ENCODE measurements around the gene MORC3. TPM values are rescaled to one million over a fixed set of nuclear protein-coding genes. Genes with fewer than 3 reads are reported as not detected.
A peak's percentile ranks its signal among the peaks of the same experiment; 100 is the strongest.
"Not testable (repeated sequence)": the region's sequence is repeated elsewhere in the genome, so short reads cannot be mapped to it uniquely, and the experiment has no call there.

The MORC3 gene, protein sequence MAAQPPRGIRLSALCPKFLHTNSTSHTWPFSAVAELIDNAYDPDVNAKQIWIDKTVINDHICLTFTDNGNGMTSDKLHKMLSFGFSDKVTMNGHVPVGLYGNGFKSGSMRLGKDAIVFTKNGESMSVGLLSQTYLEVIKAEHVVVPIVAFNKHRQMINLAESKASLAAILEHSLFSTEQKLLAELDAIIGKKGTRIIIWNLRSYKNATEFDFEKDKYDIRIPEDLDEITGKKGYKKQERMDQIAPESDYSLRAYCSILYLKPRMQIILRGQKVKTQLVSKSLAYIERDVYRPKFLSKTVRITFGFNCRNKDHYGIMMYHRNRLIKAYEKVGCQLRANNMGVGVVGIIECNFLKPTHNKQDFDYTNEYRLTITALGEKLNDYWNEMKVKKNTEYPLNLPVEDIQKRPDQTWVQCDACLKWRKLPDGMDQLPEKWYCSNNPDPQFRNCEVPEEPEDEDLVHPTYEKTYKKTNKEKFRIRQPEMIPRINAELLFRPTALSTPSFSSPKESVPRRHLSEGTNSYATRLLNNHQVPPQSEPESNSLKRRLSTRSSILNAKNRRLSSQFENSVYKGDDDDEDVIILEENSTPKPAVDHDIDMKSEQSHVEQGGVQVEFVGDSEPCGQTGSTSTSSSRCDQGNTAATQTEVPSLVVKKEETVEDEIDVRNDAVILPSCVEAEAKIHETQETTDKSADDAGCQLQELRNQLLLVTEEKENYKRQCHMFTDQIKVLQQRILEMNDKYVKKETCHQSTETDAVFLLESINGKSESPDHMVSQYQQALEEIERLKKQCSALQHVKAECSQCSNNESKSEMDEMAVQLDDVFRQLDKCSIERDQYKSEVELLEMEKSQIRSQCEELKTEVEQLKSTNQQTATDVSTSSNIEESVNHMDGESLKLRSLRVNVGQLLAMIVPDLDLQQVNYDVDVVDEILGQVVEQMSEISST
- 16.2 and 17.2 TPM in 2 replicates for total RNA-seq (2012; rRNA removed)

DNA sequence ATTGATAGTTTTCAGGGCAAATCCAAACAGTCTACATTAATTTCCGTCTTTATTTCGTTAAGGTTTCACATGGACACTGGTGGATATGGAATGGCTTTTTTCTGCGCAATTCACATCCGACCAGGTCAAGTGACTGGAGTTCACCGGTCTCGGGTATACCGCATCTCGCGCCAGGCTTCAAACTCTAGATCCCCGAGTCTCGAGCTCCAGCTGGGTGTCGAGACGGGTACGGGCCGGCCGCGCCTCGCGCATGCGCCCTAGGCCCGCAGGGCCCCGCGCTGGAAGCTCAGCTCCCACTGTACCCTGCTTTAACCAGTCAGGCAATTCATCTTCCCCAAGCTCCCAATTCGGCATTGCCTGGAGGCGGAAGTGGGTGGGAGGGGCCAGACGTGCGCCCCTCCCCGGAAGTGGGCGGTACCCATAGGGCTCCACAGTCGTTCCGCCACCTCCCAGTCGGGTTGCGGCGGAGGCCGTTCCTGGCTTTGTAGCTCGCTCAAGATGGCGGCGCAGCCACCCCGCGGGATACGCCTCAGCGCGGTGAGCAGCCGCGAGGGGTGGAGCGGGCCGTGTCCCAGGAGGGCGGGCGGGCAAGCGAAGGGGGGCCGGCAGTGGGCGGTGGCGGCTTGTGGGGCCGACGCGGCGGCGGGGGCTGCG, at the start of gene MORC3:
TSS of gene MORC3 (plus strand) at position 431 of the 654 bp plus-strand sequence. CDS start at position 499, 68 bp downstream.
- peak within 1 kb of the TSS; percentile 76 for H3K4me3 ChIP-seq (ENCODE audit: low read length)
- peaks cover 21% of the 10 kb centered on the region for H3K4me1 ChIP-seq (ENCODE audit: control insufficient read depth, insufficient read depth, low read length)
- no peaks in the 10 kb centered on the region for H3K27me3 ChIP-seq (ENCODE audit: control insufficient read depth, insufficient read depth, low read length)
- no peaks in the 10 kb centered on the region for H3K36me3 ChIP-seq (ENCODE audit: insufficient read depth, low read length)
- peak within 1 kb of the TSS; percentile 89 for H3K4me2 ChIP-seq (ENCODE audit: low read length)
- peak within 1 kb of the TSS; percentile 86 for H3K9ac ChIP-seq (ENCODE audit: low read depth, low read length)
- no peaks in the 10 kb centered on the region for H3K9me3 ChIP-seq (replicated peaks; ENCODE audit: low read length)

DNA sequence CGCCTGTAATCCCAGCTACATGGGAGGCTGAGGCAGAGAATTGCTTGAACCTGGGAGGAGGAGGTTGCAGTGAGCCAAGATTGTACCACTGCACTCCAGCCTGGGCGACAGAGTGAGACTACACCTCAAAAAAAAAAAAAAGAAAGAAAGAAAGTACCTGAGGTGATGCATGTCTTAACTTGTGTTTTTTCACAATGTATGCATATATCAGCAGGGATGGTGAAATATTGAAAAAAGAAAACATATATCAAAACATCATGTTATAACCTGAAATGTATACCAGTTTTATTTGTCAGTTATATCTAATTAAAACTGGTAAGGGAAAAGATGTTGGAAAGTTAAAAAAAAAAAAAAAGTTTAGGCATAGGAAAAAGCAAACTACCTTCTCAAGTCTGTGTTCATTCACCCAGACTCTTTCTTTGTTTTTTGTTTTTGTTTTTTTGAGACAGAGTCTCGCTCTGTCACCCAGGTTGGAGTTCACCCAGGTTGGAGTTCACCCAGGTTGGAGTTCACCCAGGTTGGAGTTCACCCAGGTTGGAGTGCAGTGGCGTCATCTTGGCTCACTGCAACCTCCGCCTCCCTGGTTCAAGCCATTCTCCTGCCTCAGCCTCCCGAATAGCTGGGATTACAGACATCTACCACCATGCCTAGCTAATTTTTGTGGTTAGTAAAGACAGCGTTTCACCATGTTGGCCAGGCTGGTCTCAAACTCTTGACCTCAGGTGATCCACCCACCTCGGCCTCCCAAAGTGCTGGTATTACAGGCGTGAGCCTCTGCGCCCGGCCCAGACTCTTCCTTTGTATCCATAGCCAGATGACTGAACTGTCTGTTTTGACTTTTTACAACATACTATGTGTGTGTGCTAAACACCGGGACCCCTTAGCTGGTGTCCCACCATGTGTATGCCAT, 49.0 kb upstream of the MORC3 start:
- not testable (repeated sequence) for H3K27me3 ChIP-seq (ENCODE audit: control insufficient read depth, insufficient read depth, low read length); H3K9ac ChIP-seq (ENCODE audit: low read depth, low read length); H3K4me1 ChIP-seq (ENCODE audit: control insufficient read depth, insufficient read depth, low read length); H3K9me3 ChIP-seq (replicated peaks; ENCODE audit: low read length); H3K4me2 ChIP-seq (ENCODE audit: low read length); H3K36me3 ChIP-seq (ENCODE audit: insufficient read depth, low read length); H3K4me3 ChIP-seq (ENCODE audit: low read length)

DNA sequence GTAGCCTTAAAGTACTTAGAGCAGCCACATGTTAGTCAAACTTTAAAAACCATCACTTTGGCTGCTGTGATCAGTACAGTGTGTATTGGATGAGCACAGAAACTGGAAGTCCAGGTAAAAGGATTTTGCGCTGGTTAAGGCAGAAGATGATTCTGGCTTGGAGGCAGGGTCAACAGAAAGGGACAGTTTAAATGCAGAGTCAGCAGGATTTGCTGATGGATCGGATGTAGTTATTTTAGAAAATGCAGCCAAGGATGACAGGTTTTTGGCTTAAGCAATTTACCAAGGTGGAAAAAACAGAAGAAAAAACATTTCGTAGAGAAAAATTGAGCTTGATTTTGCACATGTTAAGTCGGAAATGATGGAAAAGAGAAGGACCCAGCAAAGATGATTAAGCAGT, 45.9 kb upstream of the MORC3 start:
- Histone ChIP-seq H3K27me3 (ENCODE audit: control insufficient read depth, insufficient read depth, low read length) (no peaks in the 10 kb centered on the region), H3K4me1 (ENCODE audit: control insufficient read depth, insufficient read depth, low read length) (no peaks in the 10 kb centered on the region), H3K4me2 (ENCODE audit: low read length) (no peak overlapping the region), H3K9me3 (replicated peaks; ENCODE audit: low read length) (no peaks in the 10 kb centered on the region), H3K4me3 (ENCODE audit: low read length) (no peak overlapping the region), H3K36me3 (ENCODE audit: insufficient read depth, low read length) (peaks cover 10% of the 10 kb centered on the region), H3K9ac (ENCODE audit: low read depth, low read length) (no peak overlapping the region)

DNA sequence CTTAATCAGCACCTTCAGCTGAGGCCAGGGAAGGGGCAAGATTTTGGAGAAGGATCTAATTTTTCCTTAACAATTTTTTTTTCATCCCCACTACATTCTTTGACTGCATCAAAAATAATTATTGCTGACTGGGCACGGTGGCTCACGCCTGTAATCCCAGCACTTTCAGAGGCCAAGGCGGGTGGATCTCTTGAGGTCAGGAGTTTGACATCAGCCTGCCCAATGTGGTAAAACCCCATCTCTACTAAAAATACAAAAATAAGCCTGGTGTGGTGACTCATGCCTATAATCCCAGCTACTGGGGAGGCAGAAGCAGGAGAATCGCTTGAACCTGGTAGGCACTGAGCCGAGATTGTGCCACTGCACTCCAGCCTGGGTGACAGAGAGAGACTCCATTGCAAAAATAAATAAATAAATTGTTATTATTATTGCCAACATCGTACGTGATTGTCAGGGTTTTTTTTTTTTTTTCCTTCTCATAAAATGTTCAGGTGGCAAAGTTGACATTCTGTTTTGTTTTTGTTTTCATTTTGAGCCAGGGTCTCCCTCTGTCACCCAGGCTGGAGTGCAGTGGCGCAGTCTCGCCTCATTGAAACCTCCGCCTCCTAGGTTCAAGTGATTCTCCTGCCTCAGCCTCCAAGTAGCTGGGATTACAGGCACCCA, 37.3 kb upstream of the MORC3 start:
- H3K4me2 ChIP-seq (ENCODE audit: low read length): no peak overlapping the region
- H3K9ac ChIP-seq (ENCODE audit: low read depth, low read length): no peak overlapping the region
- H3K36me3 ChIP-seq (ENCODE audit: insufficient read depth, low read length): peaks cover 8% of the 10 kb centered on the region

DNA sequence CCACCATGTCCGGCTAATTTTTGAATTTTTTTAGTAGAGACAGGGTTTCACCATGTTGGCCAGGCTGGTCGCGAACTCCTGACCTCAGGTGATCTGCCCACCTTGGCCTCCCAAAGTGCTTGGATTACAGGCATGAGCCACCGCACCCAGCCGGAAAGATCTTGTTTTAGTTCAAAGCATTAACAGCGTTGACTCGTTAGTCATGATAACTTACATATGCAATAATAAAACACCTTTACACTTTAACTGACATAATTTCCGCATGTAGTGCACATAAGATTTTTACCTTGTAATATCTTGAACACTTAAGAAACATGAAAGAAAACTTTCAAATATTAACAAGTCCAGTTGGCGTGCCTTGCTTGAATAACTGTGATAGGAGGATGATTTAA, 36.8 kb upstream of the MORC3 start:
- H3K36me3 ChIP-seq (ENCODE audit: insufficient read depth, low read length); H3K9me3 ChIP-seq (replicated peaks; ENCODE audit: low read length); H3K9ac ChIP-seq (ENCODE audit: low read depth, low read length); H3K4me2 ChIP-seq (ENCODE audit: low read length); H3K27me3 ChIP-seq (ENCODE audit: control insufficient read depth, insufficient read depth, low read length); H3K4me1 ChIP-seq (ENCODE audit: control insufficient read depth, insufficient read depth, low read length); H3K4me3 ChIP-seq (ENCODE audit: low read length): not testable (repeated sequence)

More for the DNA sequence above, 37.3 kb upstream of the MORC3 start:
- Histone ChIP-seq H3K9me3 (replicated peaks; ENCODE audit: low read length) (no peaks in the 10 kb centered on the region), H3K27me3 (ENCODE audit: control insufficient read depth, insufficient read depth, low read length) (no peaks in the 10 kb centered on the region), H3K4me1 (ENCODE audit: control insufficient read depth, insufficient read depth, low read length) (peaks cover 7% of the 10 kb centered on the region), H3K4me3 (ENCODE audit: low read length) (no peak overlapping the region)

DNA sequence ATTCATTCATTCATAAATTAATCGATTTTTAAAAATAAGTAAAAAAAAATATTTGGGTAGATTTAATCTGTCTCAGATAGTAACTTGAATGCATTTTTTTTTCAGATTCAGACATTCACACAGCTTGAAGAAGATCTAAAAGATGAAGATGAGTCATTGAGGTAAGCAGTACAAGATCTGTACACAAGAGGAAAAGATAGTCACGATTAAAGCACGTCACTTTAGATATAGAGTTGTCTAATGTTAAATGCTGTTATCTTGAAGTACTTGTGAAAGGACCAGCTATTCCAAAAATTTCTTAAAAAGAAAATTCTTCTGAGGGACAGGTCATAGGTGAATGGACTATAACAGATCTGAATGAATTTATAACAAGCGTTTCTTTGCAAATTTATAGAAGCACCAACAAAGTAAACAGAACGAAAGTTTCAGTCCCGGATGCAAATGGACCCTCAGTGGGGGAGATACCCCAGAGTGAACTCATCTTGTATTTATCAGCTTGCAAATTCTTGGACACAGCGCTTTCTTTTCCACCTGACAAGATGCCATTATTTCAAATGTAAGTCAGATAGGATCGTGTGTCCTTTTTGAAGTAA, 31.2 kb upstream of the MORC3 start:
- H3K4me1 ChIP-seq (ENCODE audit: control insufficient read depth, insufficient read depth, low read length): peaks cover 7% of the 10 kb centered on the region
- H3K36me3 ChIP-seq (ENCODE audit: insufficient read depth, low read length): no peaks in the 10 kb centered on the region
- H3K9ac ChIP-seq (ENCODE audit: low read depth, low read length): no peak overlapping the region
- H3K27me3 ChIP-seq (ENCODE audit: control insufficient read depth, insufficient read depth, low read length): no peaks in the 10 kb centered on the region
- H3K4me3 ChIP-seq (ENCODE audit: low read length): no peak overlapping the region
- H3K4me2 ChIP-seq (ENCODE audit: low read length): peak overlapping the region; percentile 43
- no peaks in the 10 kb centered on the region for H3K9me3 ChIP-seq (replicated peaks; ENCODE audit: low read length)

DNA sequence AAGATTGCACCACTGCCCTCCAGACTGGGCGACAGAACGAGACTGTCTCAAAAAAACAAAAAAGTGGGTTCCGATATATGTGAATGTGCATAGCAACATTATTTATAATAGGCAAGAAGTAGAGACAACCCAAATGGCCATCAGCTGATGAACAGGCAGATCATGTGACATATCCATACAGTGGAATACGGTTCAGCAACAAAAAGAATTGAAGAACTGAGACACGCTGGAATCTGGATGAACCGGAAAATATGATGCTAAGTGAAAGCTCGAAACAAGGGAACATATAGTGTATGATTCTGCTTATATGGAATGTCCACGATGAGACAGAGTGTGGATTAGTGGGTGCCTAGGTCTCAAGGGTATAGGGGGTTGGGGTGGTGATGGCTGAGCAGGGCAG, 28.5 kb upstream of the MORC3 start:
- Histone ChIP-seq H3K9me3 (replicated peaks; ENCODE audit: low read length) (no peaks in the 10 kb centered on the region), H3K9ac (ENCODE audit: low read depth, low read length) (no peak overlapping the region), H3K36me3 (ENCODE audit: insufficient read depth, low read length) (no peaks in the 10 kb centered on the region), H3K27me3 (ENCODE audit: control insufficient read depth, insufficient read depth, low read length) (no peaks in the 10 kb centered on the region), H3K4me1 (ENCODE audit: control insufficient read depth, insufficient read depth, low read length) (peaks cover 7% of the 10 kb centered on the region), H3K4me3 (ENCODE audit: low read length) (no peak overlapping the region), H3K4me2 (ENCODE audit: low read length) (no peak overlapping the region)

DNA sequence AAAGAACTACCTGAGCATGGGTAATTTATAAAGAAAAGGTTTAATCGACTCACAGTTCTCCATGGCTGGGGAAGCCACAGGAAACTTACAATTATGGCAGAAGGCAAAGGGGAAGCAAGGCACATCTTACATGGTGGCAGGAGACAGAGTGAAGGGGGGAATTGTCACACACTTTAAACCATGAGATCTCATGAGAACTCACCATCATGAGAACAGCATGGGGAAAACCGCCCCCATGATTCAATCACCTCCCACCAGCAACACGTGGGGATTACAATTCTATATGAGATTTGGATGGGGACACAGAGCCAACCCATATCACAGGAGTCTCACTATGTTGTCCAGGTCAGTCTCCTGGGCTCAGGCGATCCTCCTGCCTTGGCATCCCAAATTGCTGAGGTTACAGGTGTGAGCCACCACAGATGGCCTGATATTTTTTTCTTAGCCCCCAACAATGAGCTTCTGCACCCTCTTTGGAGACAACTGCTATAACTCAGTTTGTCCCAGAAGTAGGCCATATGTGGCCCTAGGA, 22.5 kb upstream of the MORC3 start:
- Histone ChIP-seq H3K27me3 (ENCODE audit: control insufficient read depth, insufficient read depth, low read length) (no peaks in the 10 kb centered on the region), H3K36me3 (ENCODE audit: insufficient read depth, low read length) (no peaks in the 10 kb centered on the region), H3K4me3 (ENCODE audit: low read length) (no peak overlapping the region), H3K4me2 (ENCODE audit: low read length) (peak overlapping the region; percentile 44), H3K4me1 (ENCODE audit: control insufficient read depth, insufficient read depth, low read length) (peaks cover 9% of the 10 kb centered on the region), H3K9me3 (replicated peaks; ENCODE audit: low read length) (no peaks in the 10 kb centered on the region), H3K9ac (ENCODE audit: low read depth, low read length) (no peak overlapping the region)

DNA sequence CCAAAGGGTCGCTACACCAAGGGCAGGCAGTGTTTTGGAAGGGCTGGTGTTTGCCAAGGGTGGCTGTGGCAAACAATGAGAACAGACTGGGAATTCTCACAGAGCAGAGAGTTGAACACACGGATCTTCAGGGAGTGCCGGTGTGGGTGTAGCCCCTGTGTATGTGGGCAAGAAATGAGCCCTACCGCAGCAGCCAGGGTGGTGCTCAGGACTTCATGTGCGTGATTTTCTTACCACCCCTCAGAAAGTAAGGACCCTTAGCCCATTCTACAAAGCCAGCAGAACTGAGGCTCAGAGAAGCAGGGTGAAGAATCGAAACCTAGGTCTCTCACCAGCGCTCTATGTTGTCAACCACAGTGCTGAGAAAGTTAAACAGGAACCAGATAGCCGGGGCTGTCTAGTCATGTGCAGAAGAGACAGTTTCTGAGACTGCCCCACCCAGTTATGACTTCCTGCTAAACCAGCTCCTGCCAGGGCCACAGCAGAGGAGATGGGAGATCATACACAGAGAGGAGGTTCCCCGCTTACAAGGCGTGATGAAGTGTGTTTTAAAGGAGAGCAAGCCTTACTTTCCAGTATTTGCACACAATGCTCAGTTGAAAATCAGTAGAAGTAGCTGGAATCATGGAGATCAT, 21.9 kb upstream of the MORC3 start:
- Histone ChIP-seq H3K4me3 (ENCODE audit: low read length) (no peak overlapping the region), H3K9me3 (replicated peaks; ENCODE audit: low read length) (no peaks in the 10 kb centered on the region), H3K9ac (ENCODE audit: low read depth, low read length) (no peak overlapping the region)

More for the DNA sequence above, 21.9 kb upstream of the MORC3 start:
- Histone ChIP-seq H3K27me3 (ENCODE audit: control insufficient read depth, insufficient read depth, low read length) (no peaks in the 10 kb centered on the region), H3K36me3 (ENCODE audit: insufficient read depth, low read length) (no peaks in the 10 kb centered on the region), H3K4me2 (ENCODE audit: low read length) (peak overlapping the region; percentile 44), H3K4me1 (ENCODE audit: control insufficient read depth, insufficient read depth, low read length) (peaks cover 9% of the 10 kb centered on the region)
